HL-60 (cell line): Measurements from ENCODE around the gene ANKRD53.

Source experiments
- DNase-seq, 2 experiments: peaks; one replicate each; pipeline ENCODE4 v3.0.0-alpha.2; 2010 to 2020; ENCODE audit warnings: low read depth in 1 of 2, low spot score in 1 of 2
- H3K27ac ChIP-seq: fragments of 250-450 bp; sonication (Bioruptor Pico); replicated peaks from 2 replicates; pipeline ENCODE4 v1.5.1; 2020; ENCODE audit warnings: mild to moderate bottlenecking, moderate library complexity
- H3K27me3 ChIP-seq: fragments of 250-450 bp; sonication (Bioruptor Pico); 2 replicates; pipeline ENCODE4 v1.5.1; 2021; ENCODE audit warnings: mild to moderate bottlenecking, moderate library complexity; ENCODE audit not compliant: insufficient read depth, poor library complexity, severe bottlenecking
- H3K4me3 ChIP-seq: replicated peaks from 2 replicates; pipeline ENCODE4 v1.5.1; 2011; ENCODE audit warnings: mild to moderate bottlenecking, control low read depth, low read length; ENCODE audit not compliant: insufficient read depth
- CTCF ChIP-seq: IDR thresholded peaks from one replicate; pipeline ENCODE4 v1.5.1; 2011; ENCODE audit warnings: low read length, control low read depth, inconsistent platforms; ENCODE audit not compliant: insufficient read depth
- GABPA ChIP-seq: IDR thresholded peaks from 2 replicates; pipeline ENCODE4 v1.6.1; 2012; ENCODE audit warnings: low read depth
- POLR2AphosphoS5 ChIP-seq: IDR thresholded peaks from 2 replicates; pipeline ENCODE4 v1.6.1; 2012; ENCODE audit warnings: low read depth
- REST ChIP-seq: IDR thresholded peaks from 2 replicates; pipeline ENCODE4 v1.6.1; 2012; ENCODE audit warnings: low read depth; ENCODE audit not compliant: insufficient replicate concordance
- SPI1 ChIP-seq: IDR thresholded peaks from 2 replicates; pipeline ENCODE4 v1.6.1; 2012; ENCODE audit warnings: low read depth, mild to moderate bottlenecking, borderline replicate concordance

The ANKRD53 gene

GRCh38 chr2:71001981-71002570 is 23.6 kb downstream of the ANKRD53 start:
- no peak for DNase-seq
- Histone ChIP-seq H3K27ac (no peak overlapping the region), H3K27me3 (no peaks in the 10 kb centered on the region), H3K4me3 (no peak overlapping the region)
- TF ChIP-seq GABPA = no peak
- TF ChIP-seq CTCF = no peak
- no peak for TF ChIP-seq REST
- no peak for TF ChIP-seq POLR2AphosphoS5
- TF ChIP-seq SPI1 = no peak

GRCh38 chr2:71003396-71003795 is 25.0 kb downstream of the ANKRD53 start:
- Histone ChIP-seq H3K4me3 (no peak overlapping the region), H3K27ac (no peak overlapping the region), H3K27me3 (no peaks in the 10 kb centered on the region)
- no peak for DNase-seq
- TF ChIP-seq SPI1 (no peak), GABPA (no peak), POLR2AphosphoS5 (no peak), CTCF (no peak), REST (no peak)

- Histone ChIP-seq H3K4me3 (no peak overlapping the region), H3K27me3 (no peaks in the 10 kb centered on the region), H3K27ac (no peak overlapping the region)
- TF ChIP-seq GABPA (no peak), CTCF (no peak), REST (no peak), SPI1 (no peak), POLR2AphosphoS5 (no peak)
- no peak for DNase-seq
Observed at GRCh38 chr2:71003966-71004755, 25.7 kb downstream of the ANKRD53 start.
